ENCODE data around the gene PTX4. TPM values are rescaled to one million over a fixed set of nuclear protein-coding genes. Genes with fewer than 3 reads are reported as not detected.

Gene PTX4
- total RNA-seq, 4 donors from 2014 or later: not detected

DNA sequence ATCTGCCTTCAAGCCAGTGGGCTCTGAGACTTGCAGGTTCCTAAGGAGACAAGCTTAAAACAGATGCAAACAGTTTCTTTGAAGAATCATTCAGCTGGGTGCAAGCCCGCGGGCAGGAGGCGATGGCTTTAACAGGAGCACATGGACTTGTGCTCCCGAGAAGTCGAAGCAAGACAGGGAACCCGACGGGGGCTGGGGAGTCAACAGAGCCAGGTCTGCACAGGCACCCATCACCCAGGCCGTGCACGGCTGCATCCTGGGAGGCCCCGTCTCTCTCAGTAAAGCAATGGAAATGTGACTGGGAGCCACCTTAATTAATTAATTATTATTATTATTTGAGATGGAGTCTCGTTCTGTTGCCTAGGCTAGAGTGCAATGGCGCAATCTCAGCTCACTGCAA, 333 bp upstream of the PTX4 start:
- DNase-seq: no peak
- H3K4me1 ChIP-seq: peaks cover 4 to 8% of the 10 kb centered on the region in 2 donors
- H3K27ac ChIP-seq: no peak overlapping the region
- intact Hi-C loops (cut with DNase I): no loop called here
- H3K36me3 ChIP-seq: no peaks in the 10 kb centered on the region
- WGBS, 2 donors: 86 to 93% methylated on average over 8 to 12 of the region's 12 CpGs
- no peak overlapping the region for H3K4me3 ChIP-seq (replicated peaks in 1 of 3)
- no peaks in the 10 kb centered on the region for H3K9me3 ChIP-seq
- TF ChIP-seq, protein P1, sequence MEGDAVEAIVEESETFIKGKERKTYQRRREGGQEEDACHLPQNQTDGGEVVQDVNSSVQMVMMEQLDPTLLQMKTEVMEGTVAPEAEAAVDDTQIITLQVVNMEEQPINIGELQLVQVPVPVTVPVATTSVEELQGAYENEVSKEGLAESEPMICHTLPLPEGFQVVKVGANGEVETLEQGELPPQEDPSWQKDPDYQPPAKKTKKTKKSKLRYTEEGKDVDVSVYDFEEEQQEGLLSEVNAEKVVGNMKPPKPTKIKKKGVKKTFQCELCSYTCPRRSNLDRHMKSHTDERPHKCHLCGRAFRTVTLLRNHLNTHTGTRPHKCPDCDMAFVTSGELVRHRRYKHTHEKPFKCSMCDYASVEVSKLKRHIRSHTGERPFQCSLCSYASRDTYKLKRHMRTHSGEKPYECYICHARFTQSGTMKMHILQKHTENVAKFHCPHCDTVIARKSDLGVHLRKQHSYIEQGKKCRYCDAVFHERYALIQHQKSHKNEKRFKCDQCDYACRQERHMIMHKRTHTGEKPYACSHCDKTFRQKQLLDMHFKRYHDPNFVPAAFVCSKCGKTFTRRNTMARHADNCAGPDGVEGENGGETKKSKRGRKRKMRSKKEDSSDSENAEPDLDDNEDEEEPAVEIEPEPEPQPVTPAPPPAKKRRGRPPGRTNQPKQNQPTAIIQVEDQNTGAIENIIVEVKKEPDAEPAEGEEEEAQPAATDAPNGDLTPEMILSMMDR (IDR thresholded peaks at IDR 0.05): no peak
- TF ChIP-seq POLR2A (IDR thresholded peaks at IDR 0.05): no peak
- H3K27me3 ChIP-seq: no peaks in the 10 kb centered on the region

DNA sequence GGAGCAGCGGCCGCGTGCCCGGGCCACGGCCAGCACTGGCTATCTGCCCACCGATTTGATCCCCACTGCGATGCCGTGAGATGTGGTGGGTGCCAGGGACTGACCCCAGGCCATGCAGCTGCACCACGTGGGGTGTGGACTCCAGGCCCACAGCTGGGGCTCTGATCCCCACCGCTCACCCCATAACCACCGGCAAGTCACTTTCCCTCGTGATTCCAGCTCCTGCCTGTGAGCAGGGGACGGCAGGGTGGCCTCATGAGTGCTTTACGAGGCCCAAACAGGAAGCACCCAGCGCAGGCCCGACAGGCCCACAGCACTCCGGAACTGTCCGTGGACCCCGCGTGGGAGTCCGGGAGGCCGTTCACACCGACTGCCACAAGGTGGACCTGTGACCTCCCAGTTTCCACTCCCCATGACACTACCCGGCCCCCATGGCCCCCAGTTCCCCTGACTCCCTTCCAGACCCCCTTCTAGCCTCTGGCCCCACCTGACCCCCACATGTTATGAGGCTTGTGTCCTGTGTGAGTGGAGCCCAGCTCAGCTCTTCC, 616 bp downstream of the PTX4 start:
- peaks cover 0 to 5% of the 10 kb centered on the region in 2 donors for H3K4me1 ChIP-seq
- no peak for DNase-seq
- intact Hi-C loops (cut with DNase I): no loop called here
- H3K27me3 ChIP-seq: no peaks in the 10 kb centered on the region
- TF ChIP-seq, protein P1 (IDR thresholded peaks at IDR 0.05): no peak
- TF ChIP-seq POLR2A (IDR thresholded peaks at IDR 0.05): no peak
- no peaks in the 10 kb centered on the region for H3K36me3 ChIP-seq
- H3K27ac ChIP-seq: no peak overlapping the region
- H3K4me3 ChIP-seq (replicated peaks in 1 of 3): no peak overlapping the region
- no peaks in the 10 kb centered on the region for H3K9me3 ChIP-seq
- 85 to 89% methylated on average over 15 to 17 of the region's 24 CpGs for WGBS, 2 donors

DNA sequence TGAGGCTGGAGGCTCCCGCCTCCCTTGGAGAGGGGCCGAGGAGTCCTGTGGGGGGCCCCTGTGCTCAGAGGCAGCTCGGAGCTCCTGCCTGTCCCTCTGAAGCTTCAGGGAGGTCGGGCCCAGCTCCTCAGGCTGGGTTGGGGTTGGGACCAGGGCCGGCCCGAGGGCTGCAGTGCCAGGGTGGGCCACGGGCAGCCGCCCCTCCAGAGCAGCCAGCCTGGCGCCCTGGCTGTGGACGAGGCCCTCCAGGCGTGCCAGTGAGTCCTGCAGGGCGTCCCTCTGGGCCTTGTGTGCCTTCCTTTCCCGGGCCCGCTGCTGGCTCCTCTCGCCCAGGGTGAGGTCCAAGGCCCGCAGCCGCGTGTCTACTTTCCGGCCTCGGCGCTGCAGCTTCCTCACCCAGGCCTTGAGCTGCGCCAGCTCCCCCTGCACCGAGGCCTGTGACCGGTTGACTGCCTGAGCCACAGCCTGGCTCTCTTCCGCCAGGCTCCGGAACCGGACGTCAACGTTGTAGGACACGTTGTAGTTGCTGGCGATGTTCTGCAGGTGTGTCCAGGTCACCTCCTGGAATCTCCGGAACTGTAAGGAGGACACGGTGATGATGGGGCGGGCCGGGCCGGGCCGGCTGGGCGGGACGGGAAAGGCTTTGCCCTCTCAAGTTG, 1.2 kb downstream of the PTX4 start:
- no peak for DNase-seq
- Histone ChIP-seq H3K27ac (no peak overlapping the region), H3K27me3 (no peaks in the 10 kb centered on the region), H3K36me3 (no peaks in the 10 kb centered on the region), H3K9me3 (no peaks in the 10 kb centered on the region), H3K4me3 (replicated peaks in 1 of 3) (no peak overlapping the region), H3K4me1 (peaks cover 0 to 1% of the 10 kb centered on the region in 2 donors)
- 93% methylated on average over 11 to 15 of the region's 39 CpGs for WGBS, 2 donors
- TF ChIP-seq, protein P1 (IDR thresholded peaks at IDR 0.05): no peak
- TF ChIP-seq POLR2A (IDR thresholded peaks at IDR 0.05): no peak
- intact Hi-C loops (cut with DNase I): no loop called here

DNA sequence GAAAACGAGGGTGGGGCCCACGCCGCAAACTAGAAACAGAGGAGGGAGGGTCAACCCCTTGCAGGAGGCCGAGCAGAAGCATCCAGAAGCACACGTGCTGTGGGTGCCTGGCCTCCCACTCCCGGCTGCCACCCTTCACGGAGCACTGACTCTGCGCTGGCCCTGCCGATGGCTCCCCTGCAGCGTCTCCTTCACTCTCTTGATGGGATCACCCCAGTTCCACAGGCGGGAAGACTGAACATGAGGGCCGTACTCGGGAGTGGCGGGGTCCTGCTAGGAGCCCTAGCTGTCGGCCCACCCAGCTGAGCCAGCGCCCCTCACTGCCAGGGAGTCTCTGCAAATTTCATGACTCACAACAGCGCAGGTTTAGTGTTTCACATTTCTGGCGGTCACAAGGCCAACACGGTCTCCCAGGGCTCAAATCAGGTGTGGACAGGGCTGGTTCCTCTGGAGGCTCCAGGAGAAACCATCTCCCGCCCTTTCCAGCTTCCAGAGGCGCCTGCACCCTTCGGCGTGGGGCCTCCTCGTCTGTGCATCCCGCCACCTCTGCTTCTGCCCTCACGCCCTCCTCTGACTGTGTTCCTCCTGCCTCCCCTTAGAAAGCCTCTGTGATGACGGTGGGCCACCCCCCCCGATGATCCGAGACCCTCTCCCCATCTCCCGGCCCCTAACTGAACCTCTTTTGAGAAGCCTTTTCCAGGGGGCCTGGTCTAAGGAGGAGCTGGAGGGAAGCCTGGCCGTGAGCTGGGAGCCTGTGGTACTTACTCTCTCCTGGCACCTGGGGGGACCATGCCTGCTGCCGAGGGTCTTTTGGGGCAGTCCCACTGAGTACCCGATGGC, 2.0 kb downstream of the PTX4 start:
- intact Hi-C loops (cut with DNase I): no loop called here

More for the DNA sequence above, 2.0 kb downstream of the PTX4 start:
- no peaks in the 10 kb centered on the region for H3K36me3 ChIP-seq
- H3K27ac ChIP-seq: no peak overlapping the region
- H3K9me3 ChIP-seq: no peaks in the 10 kb centered on the region
- H3K27me3 ChIP-seq: no peaks in the 10 kb centered on the region
- no peak for TF ChIP-seq POLR2A (IDR thresholded peaks at IDR 0.05)
- TF ChIP-seq, protein P1 (IDR thresholded peaks at IDR 0.05): no peak
- no peak for DNase-seq
- WGBS, 2 donors: 81 to 84% methylated on average over 26 to 30 of the region's 33 CpGs
- H3K4me3 ChIP-seq (replicated peaks in 1 of 3): no peak overlapping the region
- no peaks in the 10 kb centered on the region for H3K4me1 ChIP-seq

All from thyroid gland (tissue), 4 donors.